Tibial nerve (tissue), 4 donors: ENCODE data around the gene TNIK. TPM values are rescaled to one million over a fixed set of nuclear protein-coding genes. Genes with fewer than 3 reads are reported as not detected.

Source experiments
- DNase-seq, 2 donors: peaks; one replicate each; pipeline ENCODE4 v3.0.0-alpha.2; 2019; ENCODE audit warnings: low spot score in 2 of 2
- H3K27ac ChIP-seq, 4 donors: fragments of 200-600 bp; sonication (generic) in 3 of 4; one replicate each; pipeline ENCODE4 v1.5.1; 2017 to 2019; ENCODE audit warnings: mild to moderate bottlenecking in 1 of 4
- H3K27me3 ChIP-seq, 2 donors: fragments of 200-600 bp; sonication (generic) in 1 of 2; one replicate each; pipeline versions ENCODE4 v1.5.1 to v1.6.0; 2017 to 2019
- H3K36me3 ChIP-seq, 3 donors: fragments of 200-600 bp; sonication (generic); one replicate each; pipeline ENCODE4 v1.5.1; 2018 to 2019
- H3K4me1 ChIP-seq, 4 donors: fragments of 200-600 bp; sonication (generic) in 3 of 4; one replicate each; pipeline ENCODE4 v1.5.1; 2017 to 2019
- H3K4me3 ChIP-seq, 4 donors: fragments of 200-600 bp; sonication (generic) in 3 of 4; one replicate each; pipeline ENCODE4 v1.5.1; 2017 to 2019; ENCODE audit warnings: mild to moderate bottlenecking in 1 of 4, moderate library complexity in 1 of 4
- H3K9me3 ChIP-seq, 4 donors: fragments of 200-600 bp; sonication (generic) in 3 of 4; one replicate each; pipeline ENCODE4 v1.5.1; 2017 to 2019
- EP300 ChIP-seq, 2 donors: sonication (generic); formaldehyde crosslinking; IDR thresholded peaks; one replicate each; pipeline ENCODE4 v1.6.1; 2017; ENCODE audit warnings: antibody characterized with exemption in 2 of 2, mild to moderate bottlenecking in 1 of 2
- POLR2A ChIP-seq, 2 donors: fragments of 450-650 bp; IDR thresholded peaks; one replicate each; pipeline ENCODE4 v1.6.1; 2017; ENCODE audit warnings: antibody characterized with exemption in 2 of 2, mild to moderate bottlenecking in 2 of 2, moderate library complexity in 2 of 2
- WGBS, 2 donors: methylation state at CpG; one replicate each; pipeline ENCODE4 v1.1.5; 2018; 5-methylcytosine and 5-hydroxymethylcytosine counted together
- total RNA-seq, 4 donors: library from RNA; depleted of rRNA; stranded (reverse); fragments of >200 nt; gene quantifications; one replicate each; pipeline ENCODE4 v1.1.0, GENCODE V29; 2016
- TF ChIP-seq, protein P1 (sequence below), 5 experiments: fragments of 200-600 bp in 3 of 5; fragments of 450-650 bp in 2 of 5; sonication (generic) in 3 of 5; IDR thresholded peaks; one replicate each; pipeline ENCODE4 v1.5.1; 2016 to 2019; ENCODE audit warnings: antibody characterized with exemption in 5 of 5, mild to moderate bottlenecking in 3 of 5, moderate library complexity in 2 of 5

TNIK gene
- total RNA-seq, 4 donors from 2014 or later = 5.4 to 11.1 (median 7.5) TPM

DNA sequence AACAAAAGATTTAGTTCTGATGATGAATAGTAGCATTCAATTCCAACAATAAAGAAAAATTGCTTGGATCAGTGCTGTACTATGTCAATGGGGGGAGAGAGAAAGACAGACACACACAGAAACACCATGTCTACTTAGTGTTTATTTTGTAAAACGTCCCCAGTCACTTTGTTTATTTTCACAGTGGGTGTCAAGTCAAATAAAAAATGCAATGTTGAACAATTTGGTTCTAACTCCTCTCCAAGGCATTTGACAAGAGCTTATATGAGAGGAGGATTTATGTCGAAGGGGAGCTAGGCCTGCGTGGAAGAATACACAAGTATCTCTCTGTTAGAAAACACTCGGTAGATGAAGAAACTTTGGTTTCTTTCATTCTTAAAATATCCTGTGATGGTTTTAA is 232.0 kb downstream of the TNIK start:
- Histone ChIP-seq H3K27me3 (no peaks in the 10 kb centered on the region), H3K4me3 (no peak overlapping the region), H3K9me3 (peaks cover 0 to 10% (median 0%) of the 10 kb centered on the region in 4 donors), H3K27ac (no peak overlapping the region), H3K4me1 (no peaks in the 10 kb centered on the region), H3K36me3 (no peaks in the 10 kb centered on the region)
- 43% methylated on average over 4 of the region's 4 CpGs for WGBS, 2 donors
- DNase-seq = no peak
- TF ChIP-seq, protein P1, sequence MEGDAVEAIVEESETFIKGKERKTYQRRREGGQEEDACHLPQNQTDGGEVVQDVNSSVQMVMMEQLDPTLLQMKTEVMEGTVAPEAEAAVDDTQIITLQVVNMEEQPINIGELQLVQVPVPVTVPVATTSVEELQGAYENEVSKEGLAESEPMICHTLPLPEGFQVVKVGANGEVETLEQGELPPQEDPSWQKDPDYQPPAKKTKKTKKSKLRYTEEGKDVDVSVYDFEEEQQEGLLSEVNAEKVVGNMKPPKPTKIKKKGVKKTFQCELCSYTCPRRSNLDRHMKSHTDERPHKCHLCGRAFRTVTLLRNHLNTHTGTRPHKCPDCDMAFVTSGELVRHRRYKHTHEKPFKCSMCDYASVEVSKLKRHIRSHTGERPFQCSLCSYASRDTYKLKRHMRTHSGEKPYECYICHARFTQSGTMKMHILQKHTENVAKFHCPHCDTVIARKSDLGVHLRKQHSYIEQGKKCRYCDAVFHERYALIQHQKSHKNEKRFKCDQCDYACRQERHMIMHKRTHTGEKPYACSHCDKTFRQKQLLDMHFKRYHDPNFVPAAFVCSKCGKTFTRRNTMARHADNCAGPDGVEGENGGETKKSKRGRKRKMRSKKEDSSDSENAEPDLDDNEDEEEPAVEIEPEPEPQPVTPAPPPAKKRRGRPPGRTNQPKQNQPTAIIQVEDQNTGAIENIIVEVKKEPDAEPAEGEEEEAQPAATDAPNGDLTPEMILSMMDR (IDR thresholded peaks at IDR 0.05) = no peak
- TF ChIP-seq EP300 (IDR thresholded peaks at IDR 0.05) = no peak
- no peak for TF ChIP-seq POLR2A (IDR thresholded peaks at IDR 0.05)

DNA sequence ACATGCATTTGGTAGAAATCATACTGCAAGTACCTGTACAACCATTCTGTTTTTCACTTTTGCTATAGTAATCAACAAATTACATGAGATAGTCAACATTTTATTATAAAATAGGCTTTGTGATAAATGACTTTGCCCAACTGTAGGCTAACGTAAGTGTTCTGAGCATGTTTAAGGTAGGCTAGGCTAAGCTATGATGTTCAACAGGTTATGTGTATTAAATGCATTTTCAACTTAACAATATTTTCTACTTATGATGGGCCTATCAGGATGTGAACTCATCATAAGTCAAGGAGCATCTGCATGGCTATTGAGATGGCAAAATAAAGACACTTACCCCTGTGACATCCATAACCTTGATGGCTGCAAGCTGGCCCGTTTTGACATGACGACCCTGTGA is 232.4 kb downstream of the TNIK start:
- TF ChIP-seq EP300 (IDR thresholded peaks at IDR 0.05) = no peak
- TF ChIP-seq, protein P1 (IDR thresholded peaks at IDR 0.05) = no peak
- TF ChIP-seq POLR2A (IDR thresholded peaks at IDR 0.05) = no peak
- Histone ChIP-seq H3K4me1 (no peaks in the 10 kb centered on the region), H3K27ac (no peak overlapping the region), H3K4me3 (no peak overlapping the region), H3K27me3 (no peaks in the 10 kb centered on the region), H3K9me3 (peaks cover 0 to 10% (median 0%) of the 10 kb centered on the region in 4 donors), H3K36me3 (no peaks in the 10 kb centered on the region)
- 68 to 70% methylated on average over 3 of the region's 3 CpGs for WGBS, 2 donors
- DNase-seq = no peak

DNA sequence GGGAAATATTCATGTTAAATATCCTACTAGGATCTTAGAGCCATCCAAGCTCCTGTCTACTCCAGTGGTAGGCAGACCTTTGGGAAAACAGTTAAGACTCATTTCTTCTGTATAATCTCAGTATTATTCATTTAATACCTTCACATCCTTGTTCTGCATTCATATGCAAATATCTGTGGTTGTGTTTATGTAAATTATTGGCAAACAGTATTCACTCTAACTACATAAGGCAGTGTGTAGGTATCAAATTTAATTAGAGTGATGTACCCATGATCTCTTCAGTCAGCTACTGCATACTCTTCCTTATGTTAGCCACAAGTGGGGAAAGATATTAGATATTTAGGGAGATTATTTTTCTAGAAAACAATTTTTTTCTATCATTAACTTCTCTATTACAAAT is 232.8 kb downstream of the TNIK start:
- Histone ChIP-seq H3K9me3 (peaks cover 0 to 10% (median 0%) of the 10 kb centered on the region in 4 donors), H3K4me3 (no peak overlapping the region), H3K36me3 (no peaks in the 10 kb centered on the region), H3K4me1 (no peaks in the 10 kb centered on the region), H3K27me3 (no peaks in the 10 kb centered on the region), H3K27ac (no peak overlapping the region)
- no peak for DNase-seq
- TF ChIP-seq, protein P1 (IDR thresholded peaks at IDR 0.05) = no peak
- TF ChIP-seq POLR2A (IDR thresholded peaks at IDR 0.05) (no peak), EP300 (IDR thresholded peaks at IDR 0.05) (no peak)

DNA sequence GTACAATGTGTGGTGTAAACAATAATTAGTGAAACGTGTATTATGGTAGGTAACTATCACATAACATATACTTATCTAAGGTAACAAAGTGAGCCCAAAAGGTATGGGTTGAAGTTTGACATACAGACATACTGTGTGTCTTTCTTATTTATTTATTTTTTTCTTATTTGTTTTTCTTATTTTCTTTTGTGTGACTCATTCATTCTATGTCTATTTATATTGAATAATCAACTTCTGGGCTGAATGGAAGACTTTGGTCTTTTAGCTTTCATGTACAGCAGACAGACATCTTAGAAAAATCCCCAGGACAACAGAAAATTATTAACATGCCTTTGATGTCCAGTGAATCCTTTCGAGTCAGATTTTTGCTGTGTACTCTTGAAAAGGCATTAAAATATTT is 233.4 kb downstream of the TNIK start:
- DNase-seq = no peak
- WGBS, 2 donors = 89 to 94% methylated on average over 2 of the region's 2 CpGs
- H3K27ac ChIP-seq = no peak overlapping the region
- no peaks in the 10 kb centered on the region for H3K4me1 ChIP-seq
- no peaks in the 10 kb centered on the region for H3K36me3 ChIP-seq
- H3K9me3 ChIP-seq = peaks cover 0 to 10% (median 0%) of the 10 kb centered on the region in 4 donors
- no peaks in the 10 kb centered on the region for H3K27me3 ChIP-seq
- H3K4me3 ChIP-seq = no peak overlapping the region
- no peak for TF ChIP-seq EP300 (IDR thresholded peaks at IDR 0.05)
- TF ChIP-seq, protein P1 (IDR thresholded peaks at IDR 0.05) = no peak
- no peak for TF ChIP-seq POLR2A (IDR thresholded peaks at IDR 0.05)

DNA sequence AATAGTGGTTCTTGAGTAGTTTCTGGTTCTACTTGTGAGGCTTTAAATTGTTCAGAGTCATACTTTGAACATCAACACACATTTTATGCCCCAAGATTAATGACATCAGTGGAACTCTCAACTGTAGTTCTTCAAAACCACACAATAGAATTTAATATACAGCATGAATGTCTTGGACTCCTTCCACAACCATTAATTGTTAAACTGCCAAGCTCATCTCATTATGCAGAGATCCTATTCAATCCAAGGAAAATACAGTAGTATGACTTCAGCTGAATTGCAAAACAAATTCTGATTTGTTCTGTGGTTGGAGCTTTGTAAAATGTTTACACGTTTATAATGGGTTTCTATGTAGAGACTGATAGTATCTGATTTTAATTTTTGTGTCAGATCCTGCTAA is 234.5 kb downstream of the TNIK start:
- H3K27ac ChIP-seq = no peak overlapping the region
- DNase-seq = no peak
- H3K4me1 ChIP-seq = no peaks in the 10 kb centered on the region
- H3K27me3 ChIP-seq = no peaks in the 10 kb centered on the region
- H3K9me3 ChIP-seq = peaks cover 0 to 10% (median 0%) of the 10 kb centered on the region in 4 donors
- no peaks in the 10 kb centered on the region for H3K36me3 ChIP-seq
- no peak overlapping the region for H3K4me3 ChIP-seq
- WGBS, 2 donors = 21 to 31% methylated on average over 1 of the region's 1 CpG
- TF ChIP-seq EP300 (IDR thresholded peaks at IDR 0.05) (no peak), POLR2A (IDR thresholded peaks at IDR 0.05) (no peak)
- TF ChIP-seq, protein P1 (IDR thresholded peaks at IDR 0.05) = no peak
